Mucosa of stomach (tissue), 1 donor: Measurements from ENCODE around the gene SPANXN5.
"Not testable (repeated sequence)": the region's sequence is repeated elsewhere in the genome, so short reads cannot be mapped to it uniquely, and the experiment has no call there.

Experiments
- H3K27me3 ChIP-seq: one replicate; pipeline ENCODE4 v1.7.0; 2013; ENCODE audit warnings: mild to moderate bottlenecking, low read length; ENCODE audit not compliant: control insufficient read depth, insufficient read depth
- H3K36me3 ChIP-seq: one replicate; pipeline ENCODE4 v1.7.0; 2013; ENCODE audit warnings: low read length; ENCODE audit not compliant: control insufficient read depth, insufficient read depth
- H3K4me1 ChIP-seq: one replicate; pipeline ENCODE4 v1.7.0; 2013; ENCODE audit warnings: mild to moderate bottlenecking, low read length; ENCODE audit not compliant: control insufficient read depth, insufficient read depth
- H3K4me3 ChIP-seq: one replicate; pipeline ENCODE4 v1.7.0; 2013; ENCODE audit warnings: low read length
- H3K9ac ChIP-seq: one replicate; pipeline ENCODE4 v1.7.0; 2013; ENCODE audit warnings: mild to moderate bottlenecking, low read length, moderate library complexity
- H3K9me3 ChIP-seq: one replicate; pipeline ENCODE4 v1.7.0; 2013; ENCODE audit warnings: mild to moderate bottlenecking, low read length, moderate library complexity; ENCODE audit not compliant: control insufficient read depth
- donor health status: Pancreatic carcinoma.

Gene SPANXN5, protein sequence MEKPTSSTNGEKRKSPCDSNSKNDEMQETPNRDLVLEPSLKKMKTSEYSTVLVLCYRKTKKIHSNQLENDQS

DNA sequence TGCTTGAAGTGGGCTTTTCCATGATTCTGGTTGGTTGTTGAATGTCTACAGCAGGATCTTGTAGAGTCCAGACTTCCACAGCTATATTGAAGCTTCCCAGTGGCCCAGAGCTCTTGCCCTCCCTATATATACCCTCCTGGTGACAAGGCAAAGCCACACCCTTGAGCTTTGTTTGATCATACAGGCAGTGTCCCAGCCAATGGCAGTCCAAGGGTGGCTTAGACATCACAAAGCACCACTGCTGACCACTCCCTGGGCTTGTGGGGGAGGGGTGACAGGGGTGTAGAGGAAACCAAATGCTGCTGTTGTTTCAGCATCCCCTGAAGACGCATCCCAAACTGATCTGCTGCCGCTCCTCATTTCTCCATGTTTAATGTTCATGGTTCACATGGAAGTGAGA, at the start of gene SPANXN5:
Gene SPANXN5 (minus strand): TSS at position 101 of the 400 bp plus-strand sequence. CDS start 79 bp downstream, at position 22.
- not testable (repeated sequence) for H3K9me3 ChIP-seq, H3K9ac ChIP-seq, H3K36me3 ChIP-seq, H3K4me1 ChIP-seq, H3K27me3 ChIP-seq, H3K4me3 ChIP-seq

DNA sequence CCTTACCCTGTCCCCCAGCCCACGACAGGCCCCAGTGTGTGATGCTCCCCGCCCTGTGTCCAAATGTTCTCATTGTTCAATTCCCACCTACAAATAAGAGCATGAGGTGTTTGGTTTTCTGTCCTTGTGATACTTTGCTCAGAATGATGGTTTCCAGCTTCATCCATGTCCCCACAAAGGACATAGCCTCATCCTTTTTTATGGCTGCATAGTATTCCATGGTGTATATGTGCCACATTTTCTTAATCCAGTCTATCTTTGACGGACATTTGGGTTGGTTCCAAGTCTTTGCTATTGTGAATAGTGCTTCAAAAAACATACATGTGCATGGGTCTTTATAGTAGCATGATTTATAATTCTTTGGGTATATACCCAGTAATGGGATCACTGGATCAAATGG, 46.4 kb upstream of the SPANXN5 start:
- H3K4me1 ChIP-seq, H3K9me3 ChIP-seq, H3K36me3 ChIP-seq, H3K9ac ChIP-seq, H3K27me3 ChIP-seq, H3K4me3 ChIP-seq: not testable (repeated sequence)

DNA sequence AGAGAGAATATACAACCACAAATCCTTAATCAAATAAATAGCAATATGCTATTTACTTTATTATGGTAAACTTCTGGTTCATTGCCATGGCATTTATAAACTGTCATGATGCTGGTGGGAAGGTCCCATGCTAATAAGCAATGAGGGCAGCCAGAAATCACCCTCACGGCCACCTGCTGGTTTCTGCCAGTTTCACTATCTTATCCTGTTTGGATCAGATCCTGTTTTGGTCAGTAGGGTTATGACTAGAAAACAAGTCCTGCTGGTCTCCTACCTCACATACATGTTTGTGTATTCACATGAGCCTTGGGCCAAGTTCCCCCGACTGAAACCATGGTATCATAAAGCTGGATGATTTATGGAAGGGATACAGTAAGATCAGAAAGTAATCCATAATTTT, 41.9 kb upstream of the SPANXN5 start:
- H3K9ac ChIP-seq = no peak overlapping the region
- no peaks in the 10 kb centered on the region for H3K36me3 ChIP-seq
- H3K4me3 ChIP-seq = no peak overlapping the region
- no peaks in the 10 kb centered on the region for H3K4me1 ChIP-seq
- no peaks in the 10 kb centered on the region for H3K9me3 ChIP-seq
- no peaks in the 10 kb centered on the region for H3K27me3 ChIP-seq

DNA sequence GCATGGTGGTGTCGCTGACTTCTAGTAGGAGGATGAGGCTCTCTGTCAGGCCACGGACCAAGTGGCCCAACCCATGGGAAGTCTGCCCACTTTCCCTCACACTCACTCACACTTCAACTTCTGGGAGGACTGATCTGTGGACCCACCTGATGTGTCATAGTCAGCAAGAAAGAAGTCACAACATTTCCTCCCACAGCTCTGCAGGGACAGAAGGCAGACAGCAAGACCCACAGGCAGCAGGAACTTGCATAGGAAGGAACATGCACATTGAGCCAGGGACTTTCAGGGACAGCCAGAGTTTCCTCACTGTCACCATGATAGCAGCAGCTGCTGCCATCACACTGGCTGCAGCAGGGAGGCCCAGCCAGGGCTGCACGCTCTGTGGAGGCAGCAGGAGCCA, 33.3 kb upstream of the SPANXN5 start:
- H3K4me1 ChIP-seq = no peaks in the 10 kb centered on the region
- no peaks in the 10 kb centered on the region for H3K36me3 ChIP-seq
- H3K4me3 ChIP-seq = no peak overlapping the region
- H3K27me3 ChIP-seq = no peaks in the 10 kb centered on the region
- H3K9me3 ChIP-seq = no peaks in the 10 kb centered on the region
- no peak overlapping the region for H3K9ac ChIP-seq

DNA sequence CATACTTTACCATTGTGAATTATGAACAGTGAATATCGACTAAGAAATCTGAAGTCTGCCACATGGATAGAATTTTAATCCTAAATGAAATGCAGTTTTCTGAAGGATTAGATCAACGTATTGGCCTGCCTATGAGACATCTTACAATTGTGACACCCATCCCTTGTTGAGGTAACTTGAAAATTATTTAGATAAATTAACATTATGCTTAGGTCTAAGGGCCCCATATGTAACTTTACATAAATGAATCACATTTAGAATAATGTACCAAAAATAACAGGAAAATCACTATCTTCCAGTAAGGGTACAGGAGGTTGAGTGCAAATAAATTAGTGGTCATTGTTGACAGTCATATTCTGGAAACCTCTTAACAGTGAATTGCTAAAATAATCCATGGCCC, 27.4 kb upstream of the SPANXN5 start:
- Histone ChIP-seq H3K4me1 (no peaks in the 10 kb centered on the region), H3K36me3 (no peaks in the 10 kb centered on the region), H3K9ac (no peak overlapping the region), H3K9me3 (no peaks in the 10 kb centered on the region), H3K4me3 (no peak overlapping the region), H3K27me3 (no peaks in the 10 kb centered on the region)

DNA sequence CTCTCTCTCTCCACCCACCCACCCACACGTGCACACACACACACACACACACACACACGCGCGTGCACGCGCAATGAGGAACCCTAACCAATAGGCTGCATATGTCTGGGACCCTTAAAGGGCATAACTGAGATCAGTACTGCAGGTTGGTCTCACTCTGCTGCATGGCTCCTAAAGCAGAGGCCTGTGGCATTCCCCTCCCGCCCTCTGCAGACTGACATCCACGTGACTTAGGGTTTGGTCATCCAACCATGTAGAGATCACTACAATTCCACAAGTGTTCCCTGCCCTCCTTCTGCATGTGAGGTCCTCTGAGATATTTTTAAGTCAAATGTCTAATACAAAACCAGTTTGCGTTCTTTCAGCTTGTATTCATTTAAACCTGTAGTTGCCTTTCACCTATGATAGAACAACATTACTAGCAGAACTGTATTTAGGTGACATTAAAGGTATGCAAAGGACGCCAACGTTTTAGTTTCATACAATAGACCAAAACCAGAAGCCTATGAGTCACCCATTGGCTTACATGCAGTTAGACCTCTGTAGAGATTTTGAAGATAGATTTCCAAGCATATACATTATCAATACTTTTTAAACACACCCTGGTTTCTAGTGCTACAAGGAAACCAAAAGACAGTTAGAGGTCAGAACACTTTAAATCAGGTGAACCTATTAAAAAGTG, 24.0 kb upstream of the SPANXN5 start:
- no peak overlapping the region for H3K4me3 ChIP-seq
- no peaks in the 10 kb centered on the region for H3K27me3 ChIP-seq
- H3K9me3 ChIP-seq = no peaks in the 10 kb centered on the region
- H3K9ac ChIP-seq = no peak overlapping the region
- H3K36me3 ChIP-seq = no peaks in the 10 kb centered on the region
- H3K4me1 ChIP-seq = no peaks in the 10 kb centered on the region

DNA sequence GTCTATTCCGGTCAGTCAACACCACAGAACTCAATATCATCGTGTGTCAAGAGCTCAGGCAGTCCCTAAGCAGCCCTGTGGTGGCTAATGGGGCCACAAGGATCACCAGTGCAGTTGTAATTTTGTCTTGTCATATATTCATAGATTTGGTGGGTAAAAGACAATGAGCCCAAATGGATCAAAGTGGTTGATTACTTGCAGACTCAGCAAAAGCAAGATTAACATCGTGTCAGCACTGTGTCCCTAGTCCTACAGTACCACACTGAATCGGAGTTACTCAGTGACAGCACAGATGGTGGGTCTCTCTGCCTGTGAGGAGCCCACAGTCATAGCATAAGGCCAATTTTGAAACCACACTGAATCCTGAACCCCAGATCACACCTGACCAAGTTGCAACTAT, 22.6 kb upstream of the SPANXN5 start:
- Histone ChIP-seq H3K36me3 (no peaks in the 10 kb centered on the region), H3K9me3 (no peaks in the 10 kb centered on the region), H3K9ac (no peak overlapping the region), H3K4me1 (no peaks in the 10 kb centered on the region), H3K27me3 (no peaks in the 10 kb centered on the region), H3K4me3 (no peak overlapping the region)

DNA sequence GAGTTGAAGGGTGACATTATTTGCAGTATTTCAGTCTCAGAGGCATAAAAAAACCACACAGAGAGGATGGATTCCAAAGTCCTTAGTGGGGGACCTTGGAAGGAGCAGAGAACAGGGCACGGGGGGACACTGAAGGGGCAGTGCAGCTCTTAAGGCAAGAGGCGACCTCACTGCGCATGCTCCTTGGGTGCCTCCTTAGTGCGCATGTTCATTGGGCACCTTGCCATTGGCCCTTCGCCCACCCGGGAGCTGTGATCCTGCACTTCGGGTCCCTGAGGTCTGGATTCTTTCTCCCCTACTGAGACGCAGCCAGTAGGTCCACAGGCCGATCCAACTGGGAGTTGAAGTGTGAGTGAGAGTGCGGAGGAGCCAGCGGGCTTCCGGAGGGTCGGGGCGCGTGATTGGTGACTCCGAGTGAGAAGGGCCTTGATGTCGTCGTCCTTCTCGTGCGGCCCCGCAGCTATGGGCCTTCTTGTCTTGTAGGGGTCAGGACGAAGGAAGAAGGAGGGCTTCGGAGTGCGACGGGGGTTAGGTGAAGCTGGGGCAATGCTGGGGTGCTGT, 13.9 kb upstream of the SPANXN5 start, which contains the start of gene XAGE5:
Gene XAGE5 (plus strand): TSS at position 223 of the 561 bp plus-strand sequence. CDS start 1,280 bp downstream, outside the sequence.
- H3K36me3 ChIP-seq = no peaks in the 10 kb centered on the region
- no peaks in the 10 kb centered on the region for H3K9me3 ChIP-seq
- H3K4me1 ChIP-seq = no peaks in the 10 kb centered on the region
- H3K9ac ChIP-seq = no peak within 1 kb of the TSS
- no peak within 1 kb of the TSS for H3K4me3 ChIP-seq
- H3K27me3 ChIP-seq = no peaks in the 10 kb centered on the region

DNA sequence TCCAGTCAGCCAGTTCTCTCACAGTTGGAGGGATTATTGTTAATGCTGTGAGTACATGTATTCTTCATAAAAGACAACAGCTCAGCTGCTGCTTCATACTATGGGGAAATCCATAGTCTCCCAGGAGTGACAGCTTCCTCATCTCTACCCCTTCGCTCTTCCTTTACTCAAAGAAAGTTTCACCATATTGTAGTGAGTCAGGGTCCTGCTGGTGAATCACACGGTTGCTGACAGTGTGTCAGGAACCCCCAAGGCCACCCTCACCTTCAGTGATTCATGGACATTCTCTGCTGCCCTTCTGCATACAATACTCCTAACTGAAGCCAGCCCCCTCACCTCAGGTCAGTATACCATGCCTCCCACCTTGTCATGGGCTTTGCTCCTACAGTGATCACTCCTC, 7.6 kb upstream of the SPANXN5 start:
- not testable (repeated sequence) for H3K9me3 ChIP-seq, H3K4me1 ChIP-seq, H3K36me3 ChIP-seq, H3K27me3 ChIP-seq, H3K4me3 ChIP-seq, H3K9ac ChIP-seq

DNA sequence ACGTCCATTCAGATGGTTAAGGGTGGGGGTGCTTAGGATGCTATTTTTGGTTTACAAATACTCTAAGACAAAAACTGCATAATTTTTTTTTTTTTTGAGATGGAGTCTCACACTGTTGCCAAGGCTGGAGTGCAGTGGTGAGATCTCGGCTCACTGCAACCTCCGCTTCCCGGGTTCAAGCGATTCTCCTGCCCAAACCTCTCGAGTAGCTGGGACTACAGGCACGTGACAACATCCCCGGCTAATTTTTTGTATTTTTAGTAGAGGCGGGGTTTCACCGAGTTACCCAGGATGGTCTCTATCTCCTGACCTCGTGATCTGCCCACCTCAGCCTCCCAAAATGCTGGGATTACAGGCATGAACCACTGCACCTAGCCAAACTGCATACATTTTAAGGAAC, 23.7 kb downstream of the SPANXN5 start:
- H3K9me3 ChIP-seq, H3K36me3 ChIP-seq, H3K27me3 ChIP-seq, H3K9ac ChIP-seq, H3K4me3 ChIP-seq, H3K4me1 ChIP-seq: not testable (repeated sequence)

DNA sequence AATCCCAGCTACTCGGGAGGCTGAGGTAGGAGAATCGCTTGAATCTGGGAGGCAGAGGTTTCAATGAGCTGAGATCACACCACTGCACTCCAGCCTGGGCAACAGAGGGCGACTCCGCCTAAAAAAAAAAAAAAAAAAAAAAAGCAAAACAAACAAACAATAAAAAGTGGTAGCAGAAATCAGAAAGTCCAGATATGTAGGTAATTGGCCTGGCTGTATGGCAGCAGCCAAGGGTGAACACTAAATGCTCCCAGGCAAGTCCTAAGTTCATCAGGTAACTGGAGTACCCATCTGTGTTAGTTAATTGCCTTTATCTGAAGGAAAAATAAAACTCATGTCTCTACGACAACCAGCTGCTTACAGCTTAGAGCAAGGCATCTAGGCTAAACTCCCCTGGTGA, 31.2 kb downstream of the SPANXN5 start:
- H3K9me3 ChIP-seq, H3K4me3 ChIP-seq, H3K9ac ChIP-seq, H3K4me1 ChIP-seq, H3K36me3 ChIP-seq, H3K27me3 ChIP-seq: not testable (repeated sequence)

DNA sequence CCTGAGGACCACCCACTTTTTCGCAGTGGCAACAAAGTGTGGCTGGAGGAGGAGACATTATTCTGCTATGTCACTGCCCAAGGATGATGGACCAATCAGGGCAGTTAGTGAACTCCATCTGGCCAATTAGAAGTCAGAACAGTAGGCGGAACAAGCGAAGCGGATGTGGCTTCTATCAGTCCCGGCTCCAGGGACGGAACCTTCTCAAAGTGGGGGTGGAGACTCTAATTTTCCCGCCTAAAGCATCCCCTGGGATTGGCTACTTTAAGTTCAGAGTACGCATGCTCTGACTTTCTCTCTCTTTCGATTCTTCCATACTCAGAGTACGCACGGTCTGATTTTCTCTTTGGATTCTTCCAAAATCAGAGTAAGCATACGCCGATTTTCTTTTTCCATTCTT, 46.3 kb downstream of the SPANXN5 start, which contains the start of gene SSX2B:
Gene SSX2B (plus strand): TSS at position 301 of the 400 bp plus-strand sequence. CDS start 1,429 bp downstream, outside the sequence.
- not testable (repeated sequence) for H3K4me1 ChIP-seq, H3K9ac ChIP-seq, H3K36me3 ChIP-seq

More for the DNA sequence above, 46.3 kb downstream of the SPANXN5 start, which contains the start of gene SSX2B:
- not testable (repeated sequence) for H3K9me3 ChIP-seq, H3K27me3 ChIP-seq, H3K4me3 ChIP-seq
